Activated T-cell treated with anti-CD3 and anti-CD28 coated beads, Interleukin-2, amount 50 U/mL, for 72 hours (primary cell): ENCODE results near the gene TPH2. TPM values are rescaled to one million over a fixed set of nuclear protein-coding genes. Genes with fewer than 3 reads are reported as not detected.

Source experiments
- ATAC-seq, 2 donors: fragments of 150-1000 bp; cut with Tn5 transposase; replicated peaks in 1 of 2; 2 replicates each; pipeline ENCODE4 v1.10.0; 2021; ENCODE audit warnings: moderate library complexity in 2 of 2, mild to moderate bottlenecking in 1 of 2
- DNase-seq, 2 donors: peaks; one replicate each; pipeline ENCODE4 v3.0.0; 2021 to 2022; ENCODE audit warnings: mixed read lengths in 1 of 2
- H3K27ac Mint-ChIP-seq: one replicate; pipeline ENCODE4 v1.8.0; 2022; ENCODE audit warnings: mild to moderate bottlenecking, moderate library complexity, mixed read lengths
- H3K27me3 Mint-ChIP-seq: one replicate; pipeline ENCODE4 v1.8.0; 2022; ENCODE audit warnings: low read depth, mixed read lengths
- H3K36me3 Mint-ChIP-seq, 2 donors: one replicate each; pipeline ENCODE4 v1.8.0; 2022; ENCODE audit warnings: mixed read lengths in 2 of 2, mild to moderate bottlenecking in 1 of 2; ENCODE audit not compliant: insufficient read depth in 2 of 2
- H3K4me1 Mint-ChIP-seq: one replicate; pipeline ENCODE4 v1.8.0; 2022; ENCODE audit warnings: low read depth, mixed read lengths
- H3K4me3 Mint-ChIP-seq, 2 donors: one replicate each; pipeline ENCODE4 v1.8.0; 2022; ENCODE audit warnings: mild to moderate bottlenecking in 2 of 2, mixed read lengths in 2 of 2, moderate library complexity in 2 of 2
- H3K9me3 Mint-ChIP-seq, 2 donors: one replicate each; pipeline ENCODE4 v1.8.0; 2022; ENCODE audit warnings: mixed read lengths in 2 of 2
- total RNA-seq, 2 donors: library from RNA; stranded (reverse); gene quantifications; one replicate each; pipeline ENCODE4 v1.2.3, GENCODE V29; 2022

Gene TPH2
- total RNA-seq, 2 donors from 2014 or later = not detected

DNA sequence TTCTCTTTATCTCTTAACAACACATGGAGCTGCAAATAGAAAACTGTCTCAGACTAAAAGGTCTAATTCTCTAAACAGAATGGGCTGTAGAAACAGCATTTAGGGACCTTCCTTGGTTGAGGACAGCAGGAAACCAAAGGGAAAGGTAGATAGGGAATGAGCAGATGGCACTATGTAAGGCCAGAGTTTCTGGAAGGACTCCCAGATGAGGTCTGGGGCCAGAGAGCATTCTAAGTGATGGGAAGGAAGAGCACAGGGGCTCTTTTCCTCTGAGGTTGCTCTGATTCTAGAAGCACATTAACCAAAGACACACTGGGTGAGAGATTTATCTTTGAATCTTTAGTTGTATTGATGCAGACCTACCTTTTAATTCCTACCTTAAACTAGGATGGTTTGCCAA, 79.4 kb downstream of the TPH2 start:
- DNase-seq = no peak
- Mint-ChIP-seq H3K4me3 (no peak overlapping the region), H3K36me3 (no peaks in the 10 kb centered on the region), H3K9me3 (no peaks in the 10 kb centered on the region), H3K4me1 (no peaks in the 10 kb centered on the region), H3K27ac (no peak overlapping the region), H3K27me3 (peaks cover 26% of the 10 kb centered on the region)
- ATAC-seq = no peak

GRCh38 chr12:72024613-72025012, 86.0 kb downstream of the TPH2 start:
- DNase-seq = no peak
- no peaks in the 10 kb centered on the region for H3K9me3 Mint-ChIP-seq
- no peaks in the 10 kb centered on the region for H3K4me1 Mint-ChIP-seq
- no peaks in the 10 kb centered on the region for H3K27me3 Mint-ChIP-seq
- H3K36me3 Mint-ChIP-seq = no peaks in the 10 kb centered on the region
- no peak overlapping the region for H3K4me3 Mint-ChIP-seq
- no peak overlapping the region for H3K27ac Mint-ChIP-seq
- no peak for ATAC-seq

DNA sequence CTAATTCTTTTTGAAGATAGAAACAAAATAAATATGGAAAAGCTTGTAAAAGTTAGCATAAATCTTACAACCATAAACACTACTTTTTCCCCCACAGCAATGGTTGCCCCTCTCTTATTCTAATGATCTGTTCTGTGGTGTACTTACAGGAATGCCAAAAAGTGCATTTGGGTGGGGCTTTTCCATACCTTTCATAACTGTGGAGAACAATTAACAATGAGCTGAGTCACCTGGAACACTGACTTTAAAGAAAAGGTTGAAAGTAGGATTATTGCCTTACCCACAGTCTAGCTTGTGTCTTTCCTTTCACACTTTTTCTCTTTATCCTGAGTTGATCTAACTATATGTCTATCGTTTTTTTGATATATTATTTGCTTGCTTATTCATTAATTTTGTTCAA, 86.9 kb downstream of the TPH2 start:
- Mint-ChIP-seq H3K27me3 (no peaks in the 10 kb centered on the region), H3K27ac (no peak overlapping the region), H3K36me3 (no peaks in the 10 kb centered on the region), H3K4me3 (no peak overlapping the region), H3K9me3 (no peaks in the 10 kb centered on the region), H3K4me1 (no peaks in the 10 kb centered on the region)
- DNase-seq (no peak), ATAC-seq (no peak)

GRCh38 chr12:72028966-72029365, 90.3 kb downstream of the TPH2 start:
- DNase-seq = no peak
- no peaks in the 10 kb centered on the region for H3K27me3 Mint-ChIP-seq
- no peaks in the 10 kb centered on the region for H3K4me1 Mint-ChIP-seq
- ATAC-seq = no peak
- H3K9me3 Mint-ChIP-seq = no peaks in the 10 kb centered on the region
- H3K4me3 Mint-ChIP-seq = no peak overlapping the region
- no peaks in the 10 kb centered on the region for H3K36me3 Mint-ChIP-seq
- no peak overlapping the region for H3K27ac Mint-ChIP-seq

- Mint-ChIP-seq H3K4me3 (no peak overlapping the region), H3K4me1 (no peaks in the 10 kb centered on the region), H3K27me3 (peaks cover 3% of the 10 kb centered on the region), H3K9me3 (no peaks in the 10 kb centered on the region), H3K27ac (no peak overlapping the region), H3K36me3 (no peaks in the 10 kb centered on the region)
- DNase-seq = no peak
- no peak for ATAC-seq
Measured at GRCh38 chr12:72030277-72030676, 91.6 kb downstream of the TPH2 start.

DNA sequence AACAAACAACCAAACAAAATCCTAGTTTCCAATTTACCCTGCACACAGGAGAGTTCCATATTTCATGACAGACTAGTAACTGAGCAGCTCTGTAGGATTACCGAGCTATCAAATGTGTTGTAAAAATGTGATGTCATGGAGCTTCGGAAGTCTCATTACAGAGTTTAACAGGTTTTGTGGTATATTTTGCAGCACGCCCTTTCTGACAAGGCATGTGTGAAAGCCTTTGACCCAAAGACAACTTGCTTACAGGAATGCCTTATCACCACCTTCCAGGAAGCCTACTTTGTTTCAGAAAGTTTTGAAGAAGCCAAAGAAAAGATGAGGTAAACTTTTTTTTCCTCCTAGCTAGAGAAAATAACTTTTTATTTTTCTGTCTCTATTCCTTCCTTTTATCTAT, 92.4 kb downstream of the TPH2 start:
- no peak for DNase-seq
- Mint-ChIP-seq H3K4me3 (no peak overlapping the region), H3K27me3 (peaks cover 9% of the 10 kb centered on the region), H3K27ac (no peak overlapping the region), H3K9me3 (no peaks in the 10 kb centered on the region), H3K4me1 (no peaks in the 10 kb centered on the region), H3K36me3 (no peaks in the 10 kb centered on the region)
- ATAC-seq = no peak

DNA sequence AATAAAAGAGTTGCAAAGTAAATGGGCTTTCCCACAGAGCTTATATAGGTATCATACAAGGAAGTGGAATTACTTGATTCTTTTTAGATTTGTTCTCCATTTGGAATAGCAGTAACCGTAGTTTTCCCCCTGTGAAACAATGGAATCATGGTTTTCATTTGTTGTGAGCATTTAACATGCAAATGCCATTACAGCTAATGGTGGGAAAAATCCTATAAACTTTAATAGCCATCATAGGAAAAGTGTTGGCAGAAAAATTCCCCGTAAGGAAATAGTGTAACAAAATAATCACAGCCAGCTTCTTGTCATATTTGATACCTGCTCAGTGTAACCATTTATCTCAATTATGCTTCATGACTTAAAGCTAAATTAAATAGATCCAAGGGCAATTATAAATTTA, 95.3 kb downstream of the TPH2 start:
- Mint-ChIP-seq H3K27ac (no peak overlapping the region), H3K27me3 (peaks cover 9% of the 10 kb centered on the region), H3K4me1 (no peaks in the 10 kb centered on the region), H3K4me3 (no peak overlapping the region), H3K9me3 (no peaks in the 10 kb centered on the region), H3K36me3 (no peaks in the 10 kb centered on the region)
- no peak for DNase-seq
- no peak for ATAC-seq

- H3K4me1 Mint-ChIP-seq = no peaks in the 10 kb centered on the region
- no peak overlapping the region for H3K4me3 Mint-ChIP-seq
- H3K27me3 Mint-ChIP-seq = peaks cover 9% of the 10 kb centered on the region
- no peaks in the 10 kb centered on the region for H3K36me3 Mint-ChIP-seq
- peaks cover 0 to 4% of the 10 kb centered on the region in 2 donors for H3K9me3 Mint-ChIP-seq
- no peak overlapping the region for H3K27ac Mint-ChIP-seq
- ATAC-seq (no peak), DNase-seq (no peak)
Measured at GRCh38 chr12:72035625-72036024, 97.0 kb downstream of the TPH2 start.

DNA sequence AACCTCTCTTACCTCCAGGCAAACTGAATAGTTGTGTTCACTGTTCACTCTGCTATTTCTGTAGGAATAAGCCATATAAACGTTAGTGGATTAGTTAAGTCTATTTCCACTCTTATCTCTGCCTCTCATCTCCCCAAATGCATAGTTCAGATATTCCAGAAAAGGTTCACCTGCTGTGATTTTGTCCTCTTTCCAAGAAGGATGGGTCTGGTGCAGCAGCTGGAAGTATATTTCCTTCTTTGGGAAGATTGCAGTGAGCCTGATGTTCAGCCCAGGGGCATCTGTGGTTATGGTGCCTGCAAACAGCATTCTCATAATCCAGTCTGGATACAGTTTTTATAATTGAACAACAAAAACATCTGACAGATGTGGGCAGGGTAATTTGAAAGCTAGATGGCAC, 97.7 kb downstream of the TPH2 start:
- no peak for ATAC-seq
- no peaks in the 10 kb centered on the region for H3K36me3 Mint-ChIP-seq
- H3K4me3 Mint-ChIP-seq = no peak overlapping the region
- no peaks in the 10 kb centered on the region for H3K4me1 Mint-ChIP-seq
- peaks cover 0 to 4% of the 10 kb centered on the region in 2 donors for H3K9me3 Mint-ChIP-seq
- no peak for DNase-seq
- H3K27ac Mint-ChIP-seq = no peak overlapping the region
- peaks cover 9% of the 10 kb centered on the region for H3K27me3 Mint-ChIP-seq

DNA sequence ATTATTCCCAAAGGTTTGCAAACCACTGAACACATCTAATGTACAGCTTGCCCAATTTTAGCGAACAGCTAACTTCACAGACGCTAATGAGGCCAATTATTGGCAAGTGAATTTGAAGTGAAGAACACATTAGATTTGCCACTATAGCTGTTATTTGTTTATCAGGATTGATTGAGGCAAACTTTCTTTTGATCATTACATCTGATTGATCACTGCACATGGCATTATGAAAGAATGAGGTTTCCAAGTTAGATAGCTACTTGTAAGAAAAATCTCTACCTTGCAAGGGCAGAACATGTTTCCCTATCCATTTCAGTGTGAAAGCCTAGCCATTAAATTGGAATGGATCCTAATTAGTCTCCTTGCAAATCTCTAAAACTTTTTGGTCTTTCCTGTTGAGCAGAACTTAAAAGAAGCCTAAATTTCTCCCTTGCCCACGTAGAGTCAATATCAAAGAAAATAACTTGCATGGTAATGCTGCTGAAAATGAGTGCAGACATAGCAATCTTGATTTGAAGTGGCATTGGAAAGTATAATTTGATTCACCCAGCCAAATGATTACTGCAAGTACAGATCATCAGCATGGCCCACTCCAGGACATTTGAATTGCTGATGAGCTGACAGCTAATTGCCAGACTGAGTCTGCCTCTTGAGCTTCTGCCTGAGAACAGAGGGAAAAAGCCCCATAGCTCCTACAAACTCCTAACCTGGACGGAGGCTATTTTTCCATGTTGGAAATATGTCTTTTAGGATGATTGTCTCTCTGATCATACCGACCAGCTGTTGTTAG, 98.6 kb downstream of the TPH2 start:
- no peak overlapping the region for H3K27ac Mint-ChIP-seq
- H3K9me3 Mint-ChIP-seq = peaks cover 0 to 4% of the 10 kb centered on the region in 2 donors
- H3K4me3 Mint-ChIP-seq = no peak overlapping the region
- peaks cover 9% of the 10 kb centered on the region for H3K27me3 Mint-ChIP-seq
- DNase-seq = no peak
- H3K36me3 Mint-ChIP-seq = no peaks in the 10 kb centered on the region
- H3K4me1 Mint-ChIP-seq = no peaks in the 10 kb centered on the region
- no peak for ATAC-seq

DNA sequence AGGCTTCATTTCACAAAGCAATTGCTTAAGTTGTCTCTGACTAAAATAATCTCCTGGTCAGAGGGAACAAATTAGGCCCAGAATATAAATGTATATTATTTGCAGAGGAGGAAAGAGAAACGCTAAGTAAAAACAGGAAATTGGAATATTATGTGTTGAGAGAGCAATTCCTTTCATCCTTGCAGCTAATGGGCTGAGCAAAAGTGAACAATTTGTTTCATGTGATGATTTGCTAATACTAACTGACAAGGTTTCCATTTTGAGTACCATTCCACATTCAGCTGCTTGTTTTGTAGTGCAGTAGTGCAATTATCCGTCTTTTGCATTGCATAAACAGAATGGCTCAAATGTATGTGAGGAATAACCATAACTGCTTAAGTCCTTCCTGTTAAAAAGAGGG, 103.2 kb downstream of the TPH2 start:
- DNase-seq (no peak), ATAC-seq (no peak)
- no peak overlapping the region for H3K4me3 Mint-ChIP-seq
- H3K27me3 Mint-ChIP-seq = no peaks in the 10 kb centered on the region
- H3K9me3 Mint-ChIP-seq = peaks cover 0 to 4% of the 10 kb centered on the region in 2 donors
- H3K27ac Mint-ChIP-seq = no peak overlapping the region
- H3K4me1 Mint-ChIP-seq = no peaks in the 10 kb centered on the region
- H3K36me3 Mint-ChIP-seq = no peaks in the 10 kb centered on the region

DNA sequence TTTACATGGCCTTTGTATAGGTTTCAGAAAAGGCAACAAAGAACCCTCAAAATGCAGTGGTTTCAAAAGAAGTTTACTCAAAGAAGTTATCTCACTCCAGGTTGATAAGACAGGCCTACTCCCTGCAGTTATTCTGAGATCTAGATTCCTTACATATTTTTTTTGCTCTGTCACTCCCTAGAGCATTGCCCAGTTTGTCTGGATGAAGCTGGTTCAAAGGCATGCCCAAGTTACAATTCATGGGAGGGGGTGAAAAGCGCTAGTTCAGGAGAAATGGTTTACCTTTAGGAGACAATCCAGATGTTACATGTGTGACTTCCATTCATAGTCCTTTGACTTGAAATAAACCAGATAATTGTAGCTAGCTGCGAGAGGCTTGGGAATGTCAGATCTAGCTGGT, 115.0 kb downstream of the TPH2 start:
- no peaks in the 10 kb centered on the region for H3K27me3 Mint-ChIP-seq
- peaks cover 0 to under 1% of the 10 kb centered on the region in 2 donors for H3K9me3 Mint-ChIP-seq
- no peak overlapping the region for H3K27ac Mint-ChIP-seq
- no peak for ATAC-seq
- H3K4me3 Mint-ChIP-seq = no peak overlapping the region
- no peaks in the 10 kb centered on the region for H3K36me3 Mint-ChIP-seq
- DNase-seq = no peak
- no peaks in the 10 kb centered on the region for H3K4me1 Mint-ChIP-seq

GRCh38 chr12:72054511-72054910, 115.9 kb downstream of the TPH2 start:
- Mint-ChIP-seq H3K4me3 (no peak overlapping the region), H3K36me3 (no peaks in the 10 kb centered on the region), H3K27ac (no peak overlapping the region), H3K9me3 (peaks cover 0 to 2% of the 10 kb centered on the region in 2 donors), H3K4me1 (no peaks in the 10 kb centered on the region), H3K27me3 (no peaks in the 10 kb centered on the region)
- DNase-seq = no peak
- ATAC-seq = no peak

DNA sequence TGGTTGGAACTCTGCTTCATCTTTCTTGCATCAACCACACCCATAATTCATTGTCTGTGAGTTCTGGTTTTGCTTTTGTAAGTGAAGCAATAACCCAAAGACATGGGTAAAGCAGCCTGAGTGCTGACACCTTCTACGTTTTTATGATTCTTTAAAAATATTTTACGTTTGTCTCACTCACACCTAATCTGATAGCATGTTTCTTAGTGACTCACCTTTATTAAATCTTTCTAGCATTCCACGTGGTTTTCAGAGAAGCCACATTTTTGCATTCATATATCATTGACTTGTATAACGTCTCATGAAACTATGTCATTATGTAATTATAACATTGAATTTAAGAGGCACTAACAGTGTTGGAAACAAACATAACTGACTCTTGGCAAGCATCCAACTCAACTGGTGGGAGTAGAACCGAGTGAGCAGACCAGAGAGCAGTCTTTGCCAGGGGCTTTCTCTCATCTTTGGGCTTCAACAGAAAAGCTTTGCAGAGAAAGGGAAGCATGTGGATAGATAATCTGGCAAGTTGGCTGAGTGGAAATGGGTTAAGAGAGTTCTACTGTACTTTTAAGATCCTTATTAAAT, 118.8 kb downstream of the TPH2 start:
- H3K36me3 Mint-ChIP-seq = no peaks in the 10 kb centered on the region
- H3K4me3 Mint-ChIP-seq = no peak overlapping the region
- DNase-seq (no peak), ATAC-seq (no peak)
- H3K27me3 Mint-ChIP-seq = no peaks in the 10 kb centered on the region
- H3K27ac Mint-ChIP-seq = no peak overlapping the region
- no peaks in the 10 kb centered on the region for H3K4me1 Mint-ChIP-seq
- H3K9me3 Mint-ChIP-seq = peaks cover 0 to 2% of the 10 kb centered on the region in 2 donors
